Heart left ventricle (tissue), 16 donors: ENCODE data around the gene CDCA3. TPM values are rescaled to one million over a fixed set of nuclear protein-coding genes. Genes with fewer than 3 reads are reported as not detected.
A peak's percentile ranks its signal among the peaks of the same experiment; 100 is the strongest.

Source experiments
- ATAC-seq, 4 donors: fragments of 200-7000 bp; cut with Tn5 transposase; one replicate each; pipeline ENCODE4 v1.9.1; 2020 to 2022; ENCODE audit warnings: moderate library complexity in 4 of 4, mild to moderate bottlenecking in 3 of 4, moderate number of reproducible peaks in 1 of 4
- DNase-seq, 5 donors: peaks; one replicate each; pipeline ENCODE4 v3.0.0-alpha.2; 2020
- H3K27ac ChIP-seq, 12 donors: fragments of 200-600 bp; sonication (generic) in 4 of 12; one replicate each; pipeline versions ENCODE4 v1.5.0 to v1.8.0; 2016 to 2022; ENCODE audit warnings: mild to moderate bottlenecking in 2 of 12
- H3K27me3 ChIP-seq, 9 donors: fragments of 200-600 bp; sonication (generic) in 2 of 9; one replicate each; pipeline versions ENCODE4 v1.5.1 to v1.8.0; 2016 to 2022; ENCODE audit warnings: mild to moderate bottlenecking in 3 of 9
- H3K36me3 ChIP-seq, 9 donors: fragments of 200-600 bp; sonication (generic) in 2 of 9; one replicate each; pipeline versions ENCODE4 v1.5.0 to v1.8.0; 2018 to 2022; ENCODE audit warnings: mild to moderate bottlenecking in 2 of 9
- H3K4me1 ChIP-seq, 12 donors: fragments of 200-600 bp; sonication (generic) in 4 of 12; one replicate each; pipeline versions ENCODE4 v1.5.0 to v1.8.0; 2016 to 2022; ENCODE audit warnings: mild to moderate bottlenecking in 3 of 12
- H3K4me3 ChIP-seq, 12 donors: fragments of 200-600 bp; sonication (generic) in 4 of 12; one replicate each; pipeline versions ENCODE4 v1.5.0 to v1.8.0; 2017 to 2022; ENCODE audit warnings: mild to moderate bottlenecking in 9 of 12, moderate library complexity in 4 of 12
- H3K9me3 ChIP-seq, 12 donors: fragments of 200-600 bp; sonication (generic) in 4 of 12; one replicate each; pipeline versions ENCODE4 v1.5.0 to v1.8.0; 2016 to 2022; ENCODE audit warnings: mild to moderate bottlenecking in 1 of 12
- POLR2A ChIP-seq, 2 donors: fragments of 450-650 bp; IDR thresholded peaks; one replicate each; pipeline ENCODE4 v1.6.1; 2017; ENCODE audit warnings: antibody characterized with exemption in 2 of 2, mild to moderate bottlenecking in 2 of 2, moderate library complexity in 2 of 2
- WGBS, 4 donors: extraction: QIAGEN DNeasy Blood & Tissue Kit in 2 of 4; methylation state at CpG; one replicate each; pipeline versions ENCODE4 v1.1.5 to v1.1.7; 2013 to 2018; 5-methylcytosine and 5-hydroxymethylcytosine counted together
- intact Hi-C, 10 donors: fragments of 100-400 bp; cut with DNase I; formaldehyde crosslinking; loops; one replicate each; pipeline versions ENCODE4 v1.11.1 to v1.14.2; 2022
- polyA plus RNA-seq, 2 donors: library from polyadenylated mRNA; stranded (reverse); fragments of 200-250 nt; gene quantifications; one replicate each; pipeline ENCODE4 v1.2.3, GENCODE V29; 2013
- total RNA-seq, 9 donors: library from RNA; depleted of rRNA in 2 of 9; stranded (reverse); fragments of >200 nt in 2 of 9; fragmentation: NEBNext Ultra II Directional in 3 of 9; extraction: Animal tissue kit (Norgen Biotek cat#: 25700) in 3 of 9; gene quantifications; one replicate each; pipeline versions ENCODE4 v1.1.0 to v1.2.4, GENCODE V29; 2016 to 2023
- TF ChIP-seq, protein P1 (sequence below), 12 donors: fragments of 200-600 bp; sonication (generic) in 4 of 12; IDR thresholded peaks; one replicate each; pipeline versions ENCODE4 v1.5.0 to v1.8.0; 2018 to 2022; ENCODE audit warnings: antibody characterized with exemption in 12 of 12, mild to moderate bottlenecking in 5 of 12
- donor health status: ischemic (EF 13 %, LVEDD 7.1; RV severe dilation, severe dysfunction).
- donor health status: healthy with polysubstance abuse.
- donor health status: DM: no; HTN: yes; CAD: no.
- donor health status: DM: no; HTN: no; CAD: no.
- donor health status: ischemic (EF 25% LVEDD 6.9; RV normal size, moderate dysfunction).
- donor health status: ischemic (EF 25% LVEDD 5.7; RV mildly dilated, moderate dysfunction).
- donor health status: healthy.
- donor health status: DM: yes; HTN: yes; CAD: no.
- donor health status: ischemic (EF 35%, LVEDD 5.7; RV mildly dilated, moderate dysfunction).
- donor health status: nonischemic (EF 11% LVEDD 7.7; RV severe dilation, severe dysfunction).
- donor health status: DM: yes; HTN: yes; CAD: no.
- donor health status: PGD.
- donor health status: ischemic (EF 29% LVEDD 5.4; RV normal size, mild dysfunction).
- donor health status: nonischemic (EF 23%, LVEDD 6.1; RV moderate dilation, normal function).

CDCA3 gene
- total and polyA plus RNA-seq, 11 donors: 0.42 to 8.3 (median 0.93) TPM; not detected in 1

DNA sequence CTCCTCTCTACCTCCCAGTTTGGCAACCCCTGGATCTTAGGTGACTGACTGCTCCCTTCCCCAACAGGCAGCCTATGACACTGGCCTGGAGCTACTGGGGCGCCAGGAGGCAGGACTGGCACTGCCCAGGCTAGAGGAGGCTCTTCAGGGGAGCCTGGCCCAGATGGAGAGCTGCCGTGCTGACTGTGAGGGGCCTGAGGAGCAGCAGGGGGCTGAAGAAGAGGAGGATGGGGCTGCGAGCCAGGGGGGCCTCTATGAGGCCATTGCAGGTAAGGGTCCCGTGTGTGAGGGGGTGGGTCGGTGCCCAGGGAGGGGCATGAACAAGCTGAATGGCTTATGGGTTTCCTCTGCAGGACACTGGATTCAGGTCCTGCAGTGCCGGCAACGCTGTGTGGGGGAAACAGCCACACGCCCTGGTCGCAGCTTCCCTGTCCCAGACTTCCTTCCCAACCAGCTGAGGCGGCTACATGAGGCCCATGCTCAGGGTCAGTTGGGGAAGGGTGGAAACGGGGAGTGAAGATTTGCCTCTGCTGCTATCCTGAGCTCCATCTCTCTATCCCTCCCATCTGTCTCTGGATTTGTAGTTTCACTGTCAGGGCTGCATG, 20.7 kb downstream of the CDCA3 start:
- H3K27me3 ChIP-seq: peaks cover 0 to 9% (median 0%) of the 10 kb centered on the region in 9 donors
- DNase-seq (peak in 1 of 5 donors; percentile 23), ATAC-seq (no peak)
- H3K36me3 ChIP-seq: peaks cover 0 to 39% (median 8%) of the 10 kb centered on the region in 9 donors
- TF ChIP-seq POLR2A (IDR thresholded peaks at IDR 0.05): no peak
- TF ChIP-seq, protein P1, sequence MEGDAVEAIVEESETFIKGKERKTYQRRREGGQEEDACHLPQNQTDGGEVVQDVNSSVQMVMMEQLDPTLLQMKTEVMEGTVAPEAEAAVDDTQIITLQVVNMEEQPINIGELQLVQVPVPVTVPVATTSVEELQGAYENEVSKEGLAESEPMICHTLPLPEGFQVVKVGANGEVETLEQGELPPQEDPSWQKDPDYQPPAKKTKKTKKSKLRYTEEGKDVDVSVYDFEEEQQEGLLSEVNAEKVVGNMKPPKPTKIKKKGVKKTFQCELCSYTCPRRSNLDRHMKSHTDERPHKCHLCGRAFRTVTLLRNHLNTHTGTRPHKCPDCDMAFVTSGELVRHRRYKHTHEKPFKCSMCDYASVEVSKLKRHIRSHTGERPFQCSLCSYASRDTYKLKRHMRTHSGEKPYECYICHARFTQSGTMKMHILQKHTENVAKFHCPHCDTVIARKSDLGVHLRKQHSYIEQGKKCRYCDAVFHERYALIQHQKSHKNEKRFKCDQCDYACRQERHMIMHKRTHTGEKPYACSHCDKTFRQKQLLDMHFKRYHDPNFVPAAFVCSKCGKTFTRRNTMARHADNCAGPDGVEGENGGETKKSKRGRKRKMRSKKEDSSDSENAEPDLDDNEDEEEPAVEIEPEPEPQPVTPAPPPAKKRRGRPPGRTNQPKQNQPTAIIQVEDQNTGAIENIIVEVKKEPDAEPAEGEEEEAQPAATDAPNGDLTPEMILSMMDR (IDR thresholded peaks at IDR 0.05): no peak
- WGBS, 4 donors: 84 to 89% (median 87%) methylated on average over 7 to 11 of the region's 11 CpGs
- H3K27ac ChIP-seq: peak overlapping the region in 3 of 12 donors; percentile 24 to 92 (median 74)
- H3K4me3 ChIP-seq: peak overlapping the region in 1 of 12 donors; percentile 74
- intact Hi-C loops: no loop called here
- H3K4me1 ChIP-seq: peaks cover 0 to 40% (median 20%) of the 10 kb centered on the region in 12 donors
- H3K9me3 ChIP-seq: no peaks in the 10 kb centered on the region

DNA sequence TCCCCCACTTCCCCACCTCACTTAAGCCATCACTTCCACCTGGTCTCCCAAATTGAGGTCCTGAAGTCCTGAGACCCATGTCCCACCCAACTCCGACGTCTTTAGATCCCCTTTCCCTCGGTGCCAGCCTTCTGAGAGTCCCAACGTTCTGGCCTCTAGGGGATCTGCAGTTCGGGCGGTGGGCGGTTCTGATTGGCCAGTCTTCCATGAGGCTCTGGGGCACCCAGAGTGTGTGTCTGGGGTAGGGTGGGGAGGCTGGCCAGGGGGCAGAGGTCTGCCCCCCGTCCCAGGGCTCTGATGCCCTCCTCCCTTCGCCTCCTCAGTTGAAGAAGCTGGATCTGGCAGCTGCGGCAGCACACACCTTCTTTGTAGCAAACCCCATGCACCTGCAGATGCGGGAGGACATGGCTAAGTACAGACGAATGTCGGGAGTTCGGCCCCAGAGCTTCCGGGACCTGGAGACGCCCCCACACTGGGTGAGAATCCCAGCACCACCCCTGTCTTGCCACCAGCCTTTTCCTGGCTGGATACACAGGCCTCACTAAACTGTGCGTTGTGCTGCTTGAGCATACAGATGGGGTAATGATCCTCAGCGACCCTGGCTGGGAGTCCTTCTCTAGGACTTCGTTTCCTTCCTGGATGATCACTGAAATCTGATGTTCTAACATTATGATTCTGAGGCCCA, 21.4 kb downstream of the CDCA3 start:
- no peak for TF ChIP-seq POLR2A (IDR thresholded peaks at IDR 0.05)
- TF ChIP-seq, protein P1 (IDR thresholded peaks at IDR 0.05): peak in 1 of 12 donors; percentile 13
- intact Hi-C loops: loop anchor here (5.0 to 10.0 kb wide), 5 partner anchors 55 to 215 kb away; partner anchors contain the start of genes MLF2 (in 6 of the 10) and LAG3 (in 1 of the 10)
- H3K4me1 ChIP-seq: peaks cover 0 to 42% (median 21%) of the 10 kb centered on the region in 12 donors
- H3K27me3 ChIP-seq: peaks cover 0 to 9% (median 0%) of the 10 kb centered on the region in 9 donors
- H3K4me3 ChIP-seq: peak overlapping the region; percentile 62 to 92 (median 78)
- 52 to 59% (median 55%) methylated on average over 14 to 19 of the region's 19 CpGs for WGBS, 4 donors
- DNase-seq (peak in 2 of 5 donors; percentile 55 to 59), ATAC-seq (peak in 2 of 4 donors; percentile 1 to 4)
- H3K36me3 ChIP-seq: peaks cover 0 to 38% (median 5%) of the 10 kb centered on the region in 9 donors
- H3K27ac ChIP-seq: peak overlapping the region; percentile 65 to 92 (median 85)
- no peaks in the 10 kb centered on the region for H3K9me3 ChIP-seq

- Histone ChIP-seq H3K36me3 (peaks cover 0 to 31% (median 0%) of the 10 kb centered on the region in 9 donors), H3K4me3 (peak overlapping the region; percentile 62 to 92 (median 78)), H3K4me1 (peaks cover 0 to 37% (median 17%) of the 10 kb centered on the region in 12 donors), H3K9me3 (no peaks in the 10 kb centered on the region), H3K27ac (peak overlapping the region; percentile 65 to 92 (median 85)), H3K27me3 (peaks cover 0 to 9% (median 0%) of the 10 kb centered on the region in 9 donors)
- intact Hi-C loops: loop anchor here (5.0 to 10.0 kb wide), 5 partner anchors 54 to 214 kb away; partner anchors contain the start of genes MLF2 (in 6 of the 10) and LAG3 (in 1 of the 10)
- ATAC-seq: peak in 3 of 4 donors; percentile 8 to 31 (median 29)
- TF ChIP-seq, protein P1 (IDR thresholded peaks at IDR 0.05): no peak
- no peak for TF ChIP-seq POLR2A (IDR thresholded peaks at IDR 0.05)
- WGBS, 4 donors: 1 to 2% (median 1%) methylated on average over 47 to 71 of the region's 71 CpGs
- peak in 2 of 5 donors; percentile 36 to 58 for DNase-seq
Measured at GRCh38 chr12:6828781-6829535, 22.1 kb downstream of the CDCA3 start.
